Sigmoid colon (tissue), 7 donors: ENCODE measurements around the gene NFIA. TPM values are rescaled to one million over a fixed set of nuclear protein-coding genes. Genes with fewer than 3 reads are reported as not detected.
A peak's percentile ranks its signal among the peaks of the same experiment; 100 is the strongest.
"Not testable (repeated sequence)": the region's sequence is repeated elsewhere in the genome, so short reads cannot be mapped to it uniquely, and the experiment has no call there.

ENCODE experiments used
- DNase-seq: peaks from one replicate; pipeline ENCODE4 v3.0.0-alpha.2; 2019
- H3K27ac ChIP-seq, 4 donors: fragments of 200-600 bp; sonication (generic); one replicate each; pipeline ENCODE4 v1.5.1; 2016 to 2019; ENCODE audit warnings: mild to moderate bottlenecking in 1 of 4
- H3K27me3 ChIP-seq, 3 donors: fragments of 200-600 bp; sonication (generic); one replicate each; pipeline ENCODE4 v1.5.1; 2019; ENCODE audit warnings: mild to moderate bottlenecking in 1 of 3
- H3K36me3 ChIP-seq, 4 donors: fragments of 200-600 bp; sonication (generic); one replicate each; pipeline ENCODE4 v1.5.1; 2016 to 2019
- H3K4me1 ChIP-seq, 4 donors: fragments of 200-600 bp; sonication (generic); one replicate each; pipeline ENCODE4 v1.5.1; 2017 to 2019
- H3K4me3 ChIP-seq, 4 donors: fragments of 200-600 bp; sonication (generic); one replicate each; pipeline ENCODE4 v1.5.1; 2017 to 2019; ENCODE audit warnings: mild to moderate bottlenecking in 2 of 4, moderate library complexity in 1 of 4
- H3K9me3 ChIP-seq, 4 donors: fragments of 200-600 bp in 3 of 4; sonication (generic) in 3 of 4; one replicate each; pipeline versions ENCODE4 v1.5.1 to v1.6.1; 2013 to 2019
- CTCF ChIP-seq, 4 experiments: fragments of 450-650 bp in 3 of 4; fragments of 200-600 bp in 1 of 4; IDR thresholded peaks; one replicate each; pipeline ENCODE4 v1.5.1; 2016 to 2019; ENCODE audit warnings: antibody characterized with exemption in 4 of 4, mild to moderate bottlenecking in 3 of 4, moderate library complexity in 2 of 4
- EP300 ChIP-seq, 4 donors: sonication (generic); formaldehyde crosslinking; IDR thresholded peaks; one replicate each; pipeline ENCODE4 v1.6.1; 2017; ENCODE audit warnings: antibody characterized with exemption in 4 of 4
- POLR2A ChIP-seq, 2 donors: fragments of 450-650 bp; IDR thresholded peaks; one replicate each; pipeline ENCODE4 v1.6.1; 2016; ENCODE audit warnings: antibody characterized with exemption in 2 of 2, mild to moderate bottlenecking in 2 of 2, moderate library complexity in 2 of 2
- POLR2AphosphoS5 ChIP-seq, 4 donors: sonication (generic); formaldehyde crosslinking; IDR thresholded peaks; one replicate each; pipeline ENCODE4 v1.6.1; 2017; ENCODE audit warnings: antibody characterized with exemption in 4 of 4
- WGBS, 2 donors: extraction: QIAGEN DNeasy Blood & Tissue Kit; methylation state at CpG; one replicate each; pipeline ENCODE4 v1.1.7; 2013; 5-methylcytosine and 5-hydroxymethylcytosine counted together
- intact Hi-C: fragments of 100-400 bp; cut with DNase I; formaldehyde crosslinking; loops from one replicate; pipeline ENCODE4 v1.15.1; 2023
- polyA plus RNA-seq, 3 donors: library from polyadenylated mRNA; stranded (reverse); fragments of 200-250 nt; gene quantifications; one replicate each; pipeline ENCODE4 v1.2.3, GENCODE V29; 2013
- total RNA-seq, 4 donors: library from RNA; depleted of rRNA; stranded (reverse); fragments of >200 nt; gene quantifications; one replicate each; pipeline ENCODE4 v1.1.0, GENCODE V29; 2016
- donor health status: healthy with polysubstance abuse.
- donor health status: Bipolar disorder and iron deficiency.
- donor health status: healthy.

NFIA gene
- total and polyA plus RNA-seq, 7 donors: 2.3 to 154 (median 79.7) TPM

- no peak for DNase-seq
- 92 to 93% methylated on average over 2 of the region's 2 CpGs for WGBS, 2 donors
These were observed 40.0 kb downstream of the NFIA start for GRCh38 chr1:61122389-61122788.

GRCh38 chr1:61123326-61123725, 41.0 kb downstream of the NFIA start:
- intact Hi-C loops: loop anchor here (5.0 kb wide), 1 partner anchor 41 kb away; the partner anchor contains the start of gene NFIA
- TF ChIP-seq POLR2A (IDR thresholded peaks at IDR 0.05): no peak
- TF ChIP-seq EP300 (IDR thresholded peaks at IDR 0.05): no peak
- no peak for TF ChIP-seq POLR2AphosphoS5 (IDR thresholded peaks at IDR 0.05)
- TF ChIP-seq CTCF (IDR thresholded peaks at IDR 0.05): no peak
- peaks cover 0 to 77% (median 67%) of the 10 kb centered on the region in 4 donors for H3K4me1 ChIP-seq
- no peak for DNase-seq
- no peaks in the 10 kb centered on the region for H3K27me3 ChIP-seq
- H3K36me3 ChIP-seq: no peaks in the 10 kb centered on the region
- WGBS, 2 donors: 90 to 98% methylated on average over 2 of the region's 2 CpGs
- no peak overlapping the region for H3K27ac ChIP-seq
- no peaks in the 10 kb centered on the region for H3K9me3 ChIP-seq
- H3K4me3 ChIP-seq: no peak overlapping the region

More at GRCh38 chr1:61122389-61122788, 40.0 kb downstream of the NFIA start:
- peaks cover 0 to 77% (median 68%) of the 10 kb centered on the region in 4 donors for H3K4me1 ChIP-seq
- H3K36me3 ChIP-seq: no peaks in the 10 kb centered on the region
- no peak overlapping the region for H3K4me3 ChIP-seq
- H3K27me3 ChIP-seq: no peaks in the 10 kb centered on the region
- no peak for TF ChIP-seq EP300 (IDR thresholded peaks at IDR 0.05)
- no peak for TF ChIP-seq POLR2A (IDR thresholded peaks at IDR 0.05)
- TF ChIP-seq CTCF (IDR thresholded peaks at IDR 0.05): no peak
- no peak for TF ChIP-seq POLR2AphosphoS5 (IDR thresholded peaks at IDR 0.05)
- H3K9me3 ChIP-seq: no peaks in the 10 kb centered on the region
- H3K27ac ChIP-seq: peak overlapping the region in 2 of 4 donors; percentile 2 to 50
- intact Hi-C loops: loop anchor here (5.0 kb wide), 1 partner anchor 40 kb away; the partner anchor contains the start of gene NFIA

- DNase-seq: no peak
- Histone ChIP-seq H3K4me3 (no peak overlapping the region), H3K4me1 (peaks cover 0 to 71% (median 61%) of the 10 kb centered on the region in 4 donors), H3K27me3 (no peaks in the 10 kb centered on the region), H3K27ac (peak overlapping the region in 2 of 4 donors; percentile 59 to 61), H3K36me3 (no peaks in the 10 kb centered on the region), H3K9me3 (no peaks in the 10 kb centered on the region)
- no peak for TF ChIP-seq POLR2AphosphoS5 (IDR thresholded peaks at IDR 0.05)
- intact Hi-C loops: loop anchor here (5.0 kb wide), 1 partner anchor 42 kb away; the partner anchor contains the start of gene NFIA
- 86 to 90% methylated on average over 2 of the region's 2 CpGs for WGBS, 2 donors
These were observed 41.7 kb downstream of the NFIA start for GRCh38 chr1:61124078-61124477.

GRCh38 chr1:61124696-61125095, 42.3 kb downstream of the NFIA start:
- DNase-seq: peak; percentile 77
- Histone ChIP-seq H3K9me3 (no peaks in the 10 kb centered on the region), H3K4me1 (peaks cover 0 to 65% (median 55%) of the 10 kb centered on the region in 4 donors), H3K27me3 (no peaks in the 10 kb centered on the region), H3K27ac (peak overlapping the region; percentile 21 to 61 (median 58)), H3K36me3 (no peaks in the 10 kb centered on the region), H3K4me3 (no peak overlapping the region)
- TF ChIP-seq POLR2A (IDR thresholded peaks at IDR 0.05) (no peak), POLR2AphosphoS5 (IDR thresholded peaks at IDR 0.05) (peak in 1 of 4 donors; percentile 43)
- intact Hi-C loops: loop anchor here (5.0 kb wide), 1 partner anchor 42 kb away; the partner anchor contains the start of gene NFIA
- WGBS, 2 donors: 87 to 90% methylated on average over 3 of the region's 3 CpGs

- H3K27ac ChIP-seq: peak overlapping the region; percentile 21 to 61 (median 58)
- no peaks in the 10 kb centered on the region for H3K9me3 ChIP-seq
- peaks cover 0 to 60% (median 50%) of the 10 kb centered on the region in 4 donors for H3K4me1 ChIP-seq
- H3K36me3 ChIP-seq: no peaks in the 10 kb centered on the region
- intact Hi-C loops: no loop called here
- WGBS, 2 donors: 74% methylated on average over 7 of the region's 7 CpGs
- no peak for DNase-seq
- H3K4me3 ChIP-seq: no peak overlapping the region
- TF ChIP-seq POLR2A (IDR thresholded peaks at IDR 0.05): no peak
- TF ChIP-seq POLR2AphosphoS5 (IDR thresholded peaks at IDR 0.05): no peak
- TF ChIP-seq EP300 (IDR thresholded peaks at IDR 0.05): no peak
- TF ChIP-seq CTCF (IDR thresholded peaks at IDR 0.05): no peak
- H3K27me3 ChIP-seq: no peaks in the 10 kb centered on the region
These were observed 42.9 kb downstream of the NFIA start for GRCh38 chr1:61125263-61125662.

- Histone ChIP-seq H3K4me3 (no peak overlapping the region), H3K9me3 (no peaks in the 10 kb centered on the region), H3K36me3 (no peaks in the 10 kb centered on the region), H3K4me1 (peaks cover 0 to 53% (median 46%) of the 10 kb centered on the region in 4 donors), H3K27ac (peak overlapping the region; percentile 21 to 61 (median 58)), H3K27me3 (no peaks in the 10 kb centered on the region)
- intact Hi-C loops: no loop called here
- no peak for DNase-seq
- WGBS, 2 donors: 59 to 60% methylated on average over 3 of the region's 3 CpGs
- no peak for TF ChIP-seq CTCF (IDR thresholded peaks at IDR 0.05)
- no peak for TF ChIP-seq EP300 (IDR thresholded peaks at IDR 0.05)
- TF ChIP-seq POLR2AphosphoS5 (IDR thresholded peaks at IDR 0.05): no peak
- TF ChIP-seq POLR2A (IDR thresholded peaks at IDR 0.05): no peak
These were observed 43.5 kb downstream of the NFIA start for GRCh38 chr1:61125895-61126294.

- H3K4me1 ChIP-seq: peaks cover 0 to 53% (median 43%) of the 10 kb centered on the region in 4 donors
- intact Hi-C loops: not testable (repeated sequence)
These were observed 44.5 kb downstream of the NFIA start for GRCh38 chr1:61126843-61127242.

More at GRCh38 chr1:61126843-61127242, 44.5 kb downstream of the NFIA start:
- not testable (repeated sequence) for H3K27me3 ChIP-seq, DNase-seq, H3K36me3 ChIP-seq, H3K9me3 ChIP-seq, H3K27ac ChIP-seq, H3K4me3 ChIP-seq
- WGBS, 2 donors: 97% methylated on average over 12 of the region's 12 CpGs
